Kidney (tissue), 14 donors: ENCODE results near the gene NGRN. TPM values are rescaled to one million over a fixed set of nuclear protein-coding genes. Genes with fewer than 3 reads are reported as not detected.

ENCODE experiments used
- DNase-seq, 5 donors: peaks; one replicate each; pipeline ENCODE4 v3.0.0-alpha.2; 2013 to 2020
- FAIRE-seq: peaks from 2 replicates; lab custom pipeline; 2012; peaks lifted over from hg19 to GRCh38; lab: Jason Lieb, UNC
- H3K27ac ChIP-seq, 2 donors: one replicate each; pipeline ENCODE4 v1.7.0; 2013; ENCODE audit warnings: low read depth in 2 of 2, low read length in 2 of 2, inconsistent platforms in 1 of 2
- H3K27me3 ChIP-seq: one replicate; pipeline ENCODE4 v1.7.1; 2013; ENCODE audit warnings: low read length, inconsistent platforms; ENCODE audit not compliant: control insufficient read depth, insufficient read depth
- H3K36me3 ChIP-seq, 3 donors: one replicate each; pipeline versions ENCODE4 v1.7.0 to v1.7.1; 2013; ENCODE audit warnings: low read length in 3 of 3, control low read depth in 1 of 3, inconsistent platforms in 1 of 3; ENCODE audit not compliant: insufficient read depth in 3 of 3, control insufficient read depth in 2 of 3
- H3K4me1 ChIP-seq, 3 donors: one replicate each; pipeline versions ENCODE4 v1.7.0 to v1.7.1; 2013; ENCODE audit warnings: low read length in 3 of 3, inconsistent platforms in 1 of 3, low read depth in 1 of 3; ENCODE audit not compliant: control insufficient read depth in 2 of 3, insufficient read depth in 2 of 3
- H3K4me3 ChIP-seq, 3 donors: one replicate each; pipeline versions ENCODE4 v1.7.0 to v1.8.1; 2013; ENCODE audit warnings: low read length in 3 of 3, control low read depth in 1 of 3, inconsistent platforms in 1 of 3
- H3K9ac ChIP-seq, 3 donors: one replicate each; pipeline versions ENCODE4 v1.7.0 to v1.7.1; 2013; ENCODE audit warnings: low read length in 3 of 3, control low read depth in 1 of 3, inconsistent platforms in 1 of 3
- H3K9me3 ChIP-seq, 3 donors: one replicate each; pipeline versions ENCODE4 v1.7.0 to v1.7.1; 2013; ENCODE audit warnings: low read length in 3 of 3, control low read depth in 1 of 3, inconsistent platforms in 1 of 3; ENCODE audit not compliant: control insufficient read depth in 2 of 3, insufficient read depth in 1 of 3
- intact Hi-C: fragments of 100-400 bp; cut with DNase I; formaldehyde crosslinking; loops from one replicate; pipeline ENCODE4 v1.11.1; 2022
- polyA plus RNA-seq: library from polyadenylated mRNA; stranded (reverse); fragments of 350-450 nt; fragmentation: Illumina TruSeq; extraction: RNeasy Lipid Tissue Mini Kit (QIAGEN cat#74804); gene quantifications from one replicate; pipeline ENCODE4 v1.2.3, GENCODE V29; 2014; ENCODE audit warnings: low read depth, low replicate concordance; ENCODE audit not compliant: insufficient read depth
- total RNA-seq: library from RNA; stranded (reverse); fragmentation: NEBNext Ultra II Directional; extraction: Animal tissue kit (Norgen Biotek cat#: 25700); gene quantifications from one replicate; pipeline ENCODE4 v1.2.1, GENCODE V29; 2021
- TF ChIP-seq, protein P1 (sequence below): IDR thresholded peaks from 3 replicates; pipeline ENCODE4 v1.5.1; 2012; ENCODE audit warnings: mild to moderate bottlenecking, moderate library complexity, borderline replicate concordance; ENCODE audit not compliant: insufficient read depth; ENCODE audit errors: extremely low read depth
- donor health status: control.
- donor health status: control.
- donor health status: control.
- donor health status: control.
- donor health status: control.
- donor health status: DM: yes; HTN: yes; CAD: no.
- donor health status: Normal renal cell carcinoma (clear cell type).

Gene NGRN
- total and polyA plus RNA-seq, 2 donors from 2014 or later = 81.9 to 93.8 TPM

DNA sequence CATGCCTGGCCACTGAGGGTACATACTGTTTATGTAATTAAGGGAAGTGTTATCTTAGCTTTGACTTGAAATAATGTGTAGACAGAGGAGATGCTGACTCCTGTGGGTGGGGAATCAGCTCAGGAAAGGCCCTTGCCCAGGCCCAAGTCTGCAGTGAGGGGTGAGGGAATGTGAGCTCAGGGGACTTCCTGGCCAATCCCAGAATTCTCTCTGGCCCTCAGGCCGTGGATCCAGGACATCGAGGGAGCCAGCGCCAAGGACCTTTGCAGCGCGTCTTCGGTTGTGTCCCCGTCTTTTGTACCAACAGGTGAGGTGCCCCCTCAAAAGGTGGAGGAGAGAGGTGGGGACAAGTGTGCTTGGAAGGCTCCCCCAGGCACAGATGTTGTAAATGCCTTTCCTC is 38.1 kb upstream of the NGRN start:
- Histone ChIP-seq H3K27ac (no peak overlapping the region), H3K9ac (no peak overlapping the region), H3K27me3 (no peaks in the 10 kb centered on the region), H3K9me3 (no peaks in the 10 kb centered on the region), H3K4me3 (no peak overlapping the region), H3K4me1 (peaks cover 0 to 21% (median 20%) of the 10 kb centered on the region in 3 donors), H3K36me3 (peaks cover 4 to 37% (median 31%) of the 10 kb centered on the region in 3 donors)
- FAIRE-seq = no peak
- no peak for DNase-seq
- intact Hi-C loops = loop anchor here (5.0 kb wide), 1 partner anchor 65 kb away; no protein-coding TSS in a partner anchor
- TF ChIP-seq, protein P1, sequence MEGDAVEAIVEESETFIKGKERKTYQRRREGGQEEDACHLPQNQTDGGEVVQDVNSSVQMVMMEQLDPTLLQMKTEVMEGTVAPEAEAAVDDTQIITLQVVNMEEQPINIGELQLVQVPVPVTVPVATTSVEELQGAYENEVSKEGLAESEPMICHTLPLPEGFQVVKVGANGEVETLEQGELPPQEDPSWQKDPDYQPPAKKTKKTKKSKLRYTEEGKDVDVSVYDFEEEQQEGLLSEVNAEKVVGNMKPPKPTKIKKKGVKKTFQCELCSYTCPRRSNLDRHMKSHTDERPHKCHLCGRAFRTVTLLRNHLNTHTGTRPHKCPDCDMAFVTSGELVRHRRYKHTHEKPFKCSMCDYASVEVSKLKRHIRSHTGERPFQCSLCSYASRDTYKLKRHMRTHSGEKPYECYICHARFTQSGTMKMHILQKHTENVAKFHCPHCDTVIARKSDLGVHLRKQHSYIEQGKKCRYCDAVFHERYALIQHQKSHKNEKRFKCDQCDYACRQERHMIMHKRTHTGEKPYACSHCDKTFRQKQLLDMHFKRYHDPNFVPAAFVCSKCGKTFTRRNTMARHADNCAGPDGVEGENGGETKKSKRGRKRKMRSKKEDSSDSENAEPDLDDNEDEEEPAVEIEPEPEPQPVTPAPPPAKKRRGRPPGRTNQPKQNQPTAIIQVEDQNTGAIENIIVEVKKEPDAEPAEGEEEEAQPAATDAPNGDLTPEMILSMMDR = no peak

DNA sequence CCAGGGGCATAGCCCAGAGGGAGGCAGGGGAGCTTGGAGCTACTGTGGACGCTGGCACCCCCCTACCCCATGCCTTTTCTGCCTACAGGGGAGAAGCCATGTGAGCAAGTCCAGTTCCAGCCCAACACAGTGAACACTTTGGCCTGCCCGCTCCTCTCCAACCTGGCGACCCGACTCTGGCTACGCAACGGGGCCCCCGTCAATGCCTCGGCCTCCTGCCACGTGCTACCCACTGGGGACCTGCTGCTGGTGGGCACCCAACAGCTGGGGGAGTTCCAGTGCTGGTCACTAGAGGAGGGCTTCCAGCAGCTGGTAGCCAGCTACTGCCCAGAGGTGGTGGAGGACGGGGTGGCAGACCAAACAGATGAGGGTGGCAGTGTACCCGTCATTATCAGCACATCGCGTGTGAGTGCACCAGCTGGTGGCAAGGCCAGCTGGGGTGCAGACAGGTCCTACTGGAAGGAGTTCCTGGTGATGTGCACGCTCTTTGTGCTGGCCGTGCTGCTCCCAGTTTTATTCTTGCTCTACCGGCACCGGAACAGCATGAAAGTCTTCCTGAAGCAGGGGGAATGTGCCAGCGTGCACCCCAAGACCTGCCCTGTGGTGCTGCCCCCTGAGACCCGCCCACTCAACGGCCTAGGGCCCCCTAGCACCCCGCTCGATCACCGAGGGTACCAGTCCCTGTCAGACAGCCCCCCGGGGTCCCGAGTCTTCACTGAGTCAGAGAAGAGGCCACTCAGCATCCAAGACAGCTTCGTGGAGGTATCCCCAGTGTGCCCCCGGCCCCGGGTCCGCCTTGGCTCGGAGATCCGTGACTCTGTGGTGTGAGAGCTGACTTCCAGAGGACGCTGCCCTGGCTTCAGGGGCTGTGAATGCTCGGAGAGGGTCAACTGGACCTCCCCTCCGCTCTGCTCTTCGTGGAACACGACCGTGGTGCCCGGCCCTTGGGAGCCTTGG is 37.4 kb upstream of the NGRN start:
- H3K27me3 ChIP-seq = no peaks in the 10 kb centered on the region
- no peaks in the 10 kb centered on the region for H3K9me3 ChIP-seq
- no peak for DNase-seq
- H3K9ac ChIP-seq = no peak overlapping the region
- no peak overlapping the region for H3K27ac ChIP-seq
- peaks cover 0 to 26% (median 23%) of the 10 kb centered on the region in 3 donors for H3K4me1 ChIP-seq
- H3K4me3 ChIP-seq = no peak overlapping the region
- peaks cover 4 to 37% (median 30%) of the 10 kb centered on the region in 3 donors for H3K36me3 ChIP-seq
- no peak for FAIRE-seq
- intact Hi-C loops = loop anchor here (5.0 kb wide), 1 partner anchor 66 kb away; no protein-coding TSS in a partner anchor
- TF ChIP-seq, protein P1 = no peak

DNA sequence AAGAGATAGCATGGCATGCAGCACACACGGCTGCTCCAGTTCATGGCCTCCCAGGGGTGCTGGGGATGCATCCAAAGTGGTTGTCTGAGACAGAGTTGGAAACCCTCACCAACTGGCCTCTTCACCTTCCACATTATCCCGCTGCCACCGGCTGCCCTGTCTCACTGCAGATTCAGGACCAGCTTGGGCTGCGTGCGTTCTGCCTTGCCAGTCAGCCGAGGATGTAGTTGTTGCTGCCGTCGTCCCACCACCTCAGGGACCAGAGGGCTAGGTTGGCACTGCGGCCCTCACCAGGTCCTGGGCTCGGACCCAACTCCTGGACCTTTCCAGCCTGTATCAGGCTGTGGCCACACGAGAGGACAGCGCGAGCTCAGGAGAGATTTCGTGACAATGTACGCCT is 36.5 kb upstream of the NGRN start:
- no peak for DNase-seq
- peaks cover 0 to 26% (median 23%) of the 10 kb centered on the region in 3 donors for H3K4me1 ChIP-seq
- peaks cover 2 to 37% (median 25%) of the 10 kb centered on the region in 3 donors for H3K36me3 ChIP-seq
- H3K27ac ChIP-seq = no peak overlapping the region
- no peaks in the 10 kb centered on the region for H3K27me3 ChIP-seq
- TF ChIP-seq, protein P1 = no peak
- no peak for FAIRE-seq
- intact Hi-C loops = loop anchor here (5.0 kb wide), 1 partner anchor 67 kb away; no protein-coding TSS in a partner anchor
- no peak overlapping the region for H3K4me3 ChIP-seq
- H3K9me3 ChIP-seq = no peaks in the 10 kb centered on the region
- no peak overlapping the region for H3K9ac ChIP-seq
